Measurements from ENCODE around the gene SPOCK1.
A peak's percentile ranks its signal among the peaks of the same experiment; 100 is the strongest.

The SPOCK1 gene

DNA sequence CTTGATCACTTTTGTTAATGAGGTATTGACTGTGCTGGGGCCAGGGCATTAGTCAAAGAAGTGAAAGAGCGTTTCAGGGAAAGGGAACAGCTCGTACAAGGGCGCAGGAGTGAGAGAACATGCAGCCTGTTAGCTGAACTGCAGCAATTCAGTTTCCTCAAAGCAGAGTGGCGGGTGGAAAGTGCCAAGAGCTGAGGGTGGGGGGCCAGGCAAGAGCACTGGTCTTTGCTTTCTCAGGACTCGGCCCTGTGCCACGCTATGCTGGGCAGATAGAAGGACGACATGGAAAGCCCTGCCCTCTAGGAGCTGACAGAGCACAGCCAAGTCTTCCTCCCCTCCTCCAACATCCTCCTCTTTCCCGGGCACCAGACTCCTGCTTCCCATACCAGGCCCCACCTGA lies 304.8 kb downstream of the SPOCK1 start:
- DNase-seq (ENCODE audit: low read depth) = no peak
- no peak overlapping the region for H3K4me3 ChIP-seq (ENCODE audit: low read depth, low read length)

DNA sequence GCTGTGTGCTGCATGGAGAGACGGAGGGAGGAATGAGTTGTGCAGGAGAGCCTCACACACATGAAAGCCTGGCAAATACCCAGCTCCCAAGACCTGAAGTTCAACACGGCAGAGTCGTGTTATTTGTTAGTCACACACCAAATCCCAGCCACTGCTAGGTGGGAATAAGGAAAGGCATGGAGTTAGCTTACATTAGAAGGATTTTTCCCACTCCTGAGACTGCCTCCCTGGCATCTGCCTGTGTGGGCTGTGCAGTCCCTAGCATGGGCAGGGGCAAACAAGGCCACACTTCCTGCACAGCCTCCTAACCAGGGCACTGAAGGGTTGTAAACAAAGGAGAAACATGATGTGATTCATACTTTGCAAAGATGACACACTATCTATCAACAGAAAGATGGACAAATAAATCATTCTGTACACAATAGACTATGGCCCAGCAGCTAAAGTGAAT lies 306.8 kb downstream of the SPOCK1 start:
- DNase-seq (ENCODE audit: low read depth) = peak; percentile 65
- H3K4me3 ChIP-seq (ENCODE audit: low read depth, low read length) = no peak overlapping the region

- H3K4me3 ChIP-seq (ENCODE audit: low read depth, low read length) = no peak overlapping the region
- DNase-seq (ENCODE audit: low read depth) = no peak
These were observed 307.9 kb downstream of the SPOCK1 start for GRCh38 chr5:137191179-137191578.

DNA sequence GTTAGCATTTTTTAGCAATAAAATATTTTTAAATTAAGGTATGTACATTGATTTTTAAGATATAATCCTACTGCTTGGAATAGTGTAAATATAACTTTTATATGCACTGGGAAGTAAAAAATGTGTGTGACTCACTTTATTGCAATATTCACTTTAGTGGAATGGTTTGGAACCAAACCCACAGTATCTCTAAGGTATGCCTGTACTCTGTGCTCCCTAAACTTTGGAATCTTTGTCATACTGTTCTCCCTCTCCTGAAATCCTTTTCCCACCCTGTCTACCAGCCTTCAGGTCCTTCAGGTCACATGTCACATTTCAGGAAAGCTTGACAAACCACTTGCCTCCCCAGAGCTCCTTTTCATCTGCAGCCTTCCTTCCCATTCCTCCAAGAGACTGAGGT lies 308.7 kb downstream of the SPOCK1 start:
- DNase-seq (ENCODE audit: low read depth) = no peak
- H3K4me3 ChIP-seq (ENCODE audit: low read depth, low read length) = no peak overlapping the region

GRCh38 chr5:137190031-137190430 lies 309.1 kb downstream of the SPOCK1 start:
- no peak for DNase-seq (ENCODE audit: low read depth)
- H3K4me3 ChIP-seq (ENCODE audit: low read depth, low read length) = no peak overlapping the region

- H3K4me3 ChIP-seq (ENCODE audit: low read depth, low read length) = no peak overlapping the region
- DNase-seq (ENCODE audit: low read depth) = no peak
These were observed 310.6 kb downstream of the SPOCK1 start for GRCh38 chr5:137188566-137188965.

DNA sequence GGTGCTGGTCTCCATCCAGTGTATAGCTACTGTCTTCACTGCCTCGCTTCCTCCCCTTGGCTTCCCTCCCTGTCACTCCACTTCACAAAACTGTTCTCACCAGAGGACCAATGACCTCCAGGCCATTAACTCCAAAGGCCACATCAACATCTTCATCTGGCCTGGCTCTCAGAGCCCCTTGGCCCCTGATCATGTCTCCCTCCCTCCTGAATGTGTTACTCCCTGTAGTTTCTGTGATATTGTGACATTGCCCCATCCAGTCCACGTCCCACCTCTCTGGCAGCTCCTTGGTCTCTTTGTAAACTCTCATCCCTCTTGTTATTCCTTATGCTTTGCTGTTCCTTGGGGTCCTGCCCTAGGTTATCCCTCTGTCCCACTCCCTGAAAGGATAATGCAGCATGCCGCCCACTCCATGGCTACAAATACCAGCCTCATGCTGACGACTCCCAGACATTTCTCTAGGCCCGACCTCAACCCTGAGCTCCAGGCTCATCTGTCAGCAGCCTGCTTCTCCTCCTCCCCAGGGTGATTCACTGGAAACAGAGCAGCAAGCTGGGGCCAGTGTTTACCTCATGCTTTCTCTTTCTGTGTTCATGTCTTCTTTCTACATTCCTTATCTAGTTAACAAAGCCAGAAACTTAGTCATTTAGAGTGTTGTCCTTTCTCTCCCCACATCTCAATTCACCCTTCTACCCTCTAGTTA lies 312.2 kb downstream of the SPOCK1 start:
- peak; percentile 83 for DNase-seq (ENCODE audit: low read depth)

GRCh38 chr5:137185193-137185592 lies 313.9 kb downstream of the SPOCK1 start:
- no peak overlapping the region for H3K4me3 ChIP-seq (ENCODE audit: low read depth, low read length)
- DNase-seq (ENCODE audit: low read depth) = no peak

More for the DNA sequence above, 312.2 kb downstream of the SPOCK1 start:
- H3K4me3 ChIP-seq (ENCODE audit: low read depth, low read length) = no peak overlapping the region

DNA sequence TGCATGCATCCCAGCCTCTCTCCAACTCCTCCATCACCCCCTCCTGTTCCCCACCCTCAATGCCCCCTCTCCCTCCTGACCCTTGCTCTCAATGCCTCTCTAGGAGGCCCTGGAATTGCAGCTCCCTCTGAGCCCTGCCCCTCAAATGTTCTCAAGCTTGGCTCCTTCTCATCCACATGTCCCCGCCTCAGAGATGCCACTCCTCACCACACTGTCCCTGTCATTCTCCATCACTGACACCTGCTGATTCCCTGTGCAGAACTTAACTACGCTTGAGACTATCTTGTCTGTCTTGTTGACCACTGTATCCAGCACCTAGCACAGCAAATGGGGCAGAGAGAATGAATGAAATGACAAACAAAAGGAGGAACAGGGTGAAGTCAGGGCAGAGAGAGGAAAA lies 314.4 kb downstream of the SPOCK1 start:
- DNase-seq (ENCODE audit: low read depth) = no peak
- no peak overlapping the region for H3K4me3 ChIP-seq (ENCODE audit: low read depth, low read length)

DNA sequence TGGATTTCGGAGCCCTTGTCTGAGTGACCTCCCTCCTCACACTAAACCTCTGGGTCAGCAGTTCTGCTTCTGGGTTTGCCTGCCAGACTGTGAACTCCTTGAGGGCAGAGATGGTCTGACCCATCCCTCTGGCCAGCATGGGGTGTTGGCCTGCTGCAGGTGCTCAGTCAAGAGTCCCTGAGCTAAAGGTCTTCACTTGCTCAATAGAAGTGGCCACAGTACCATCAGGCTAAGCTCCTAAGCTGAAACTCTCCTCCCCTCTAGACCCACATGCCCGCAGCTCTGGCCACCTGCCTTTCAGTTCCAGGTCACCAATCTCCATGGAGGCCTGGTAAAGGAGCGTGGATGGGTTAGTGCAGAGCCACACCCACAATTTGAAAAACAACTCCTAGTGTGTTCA lies 316.6 kb downstream of the SPOCK1 start:
- no peak overlapping the region for H3K4me3 ChIP-seq (ENCODE audit: low read depth, low read length)
- no peak for DNase-seq (ENCODE audit: low read depth)

DNA sequence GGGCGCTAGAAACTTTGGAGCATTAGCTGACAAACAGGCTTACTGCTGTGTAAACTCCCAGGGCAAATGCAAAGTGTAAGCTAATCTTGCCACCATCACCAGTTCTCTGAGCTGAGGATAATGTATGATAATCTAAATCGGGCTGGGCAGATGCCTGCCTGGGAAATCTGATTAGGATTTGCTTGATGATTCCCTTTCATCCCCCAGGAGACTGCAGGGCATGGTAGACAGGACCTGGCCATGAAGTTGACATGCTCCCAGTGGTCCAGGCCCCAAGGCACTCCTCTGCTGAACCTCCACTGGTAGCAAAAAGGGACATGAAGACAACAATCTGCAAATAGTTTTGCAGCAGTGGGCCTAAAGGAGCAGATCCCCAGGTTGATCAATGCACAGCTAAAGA lies 317.5 kb downstream of the SPOCK1 start:
- no peak for DNase-seq (ENCODE audit: low read depth)
- H3K4me3 ChIP-seq (ENCODE audit: low read depth, low read length) = no peak overlapping the region

DNA sequence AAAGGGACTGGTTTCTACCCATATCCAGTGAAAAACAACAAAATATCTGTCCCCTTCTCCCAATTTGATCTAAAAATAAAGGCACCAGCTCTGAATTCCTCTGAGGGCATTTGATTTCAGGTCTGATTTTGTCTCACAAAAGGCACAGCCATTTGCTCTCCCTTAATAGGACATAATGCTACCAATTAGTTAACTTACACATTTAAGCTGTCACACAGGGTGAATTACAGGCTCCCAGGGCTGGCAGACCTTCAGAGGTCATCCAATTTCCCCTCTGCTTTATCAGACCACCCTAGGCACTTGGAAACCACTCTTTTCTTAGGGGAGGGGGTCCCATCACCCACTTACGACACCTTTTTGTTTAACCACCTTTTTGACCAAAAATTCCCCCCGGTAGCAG lies 319.9 kb downstream of the SPOCK1 start:
- H3K4me3 ChIP-seq (ENCODE audit: low read depth, low read length) = no peak overlapping the region
- DNase-seq (ENCODE audit: low read depth) = no peak

DNA sequence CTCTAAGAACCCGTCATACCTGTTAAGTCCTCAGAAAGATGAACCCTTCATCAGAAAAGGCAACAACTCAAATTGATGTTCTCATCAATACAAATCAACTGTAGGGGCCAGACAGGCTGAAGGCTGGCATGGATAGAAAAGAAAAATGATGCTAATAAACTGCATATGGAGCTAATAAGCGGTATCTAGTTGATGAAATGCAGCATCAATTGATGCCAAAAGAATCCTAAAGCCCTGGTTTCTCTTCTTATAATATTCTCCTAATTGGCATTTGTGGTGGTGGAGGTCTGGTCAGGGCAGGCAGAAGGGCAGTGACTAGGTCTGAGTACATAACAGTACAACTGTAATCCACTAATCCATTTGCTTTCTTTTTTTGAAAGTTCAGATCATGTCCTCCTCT lies 322.5 kb downstream of the SPOCK1 start:
- no peak for DNase-seq (ENCODE audit: low read depth)
- no peak overlapping the region for H3K4me3 ChIP-seq (ENCODE audit: low read depth, low read length)

GRCh38 chr5:137176126-137176525 lies 323.0 kb downstream of the SPOCK1 start:
- no peak for DNase-seq (ENCODE audit: low read depth)
- no peak overlapping the region for H3K4me3 ChIP-seq (ENCODE audit: low read depth, low read length)

DNA sequence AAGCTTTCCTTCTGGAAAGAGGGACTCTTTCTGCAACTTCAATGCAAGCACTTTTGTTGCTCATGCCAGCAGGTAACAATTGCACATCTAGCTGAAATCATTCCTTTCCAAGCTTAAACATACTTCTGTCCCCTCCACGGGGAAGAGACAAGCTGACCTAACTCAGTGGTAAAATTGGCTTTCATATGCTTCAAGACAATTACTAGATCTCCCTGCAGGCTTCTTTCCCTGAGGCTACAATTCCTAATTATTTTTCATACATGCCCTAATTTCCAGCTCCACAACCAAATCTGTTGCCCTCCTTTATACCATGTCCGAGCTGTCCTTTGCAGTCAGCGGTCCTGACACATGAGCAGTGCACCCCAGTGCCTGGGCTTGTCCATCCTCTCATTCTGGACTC lies 324.9 kb downstream of the SPOCK1 start:
- DNase-seq (ENCODE audit: low read depth) = no peak
- no peak overlapping the region for H3K4me3 ChIP-seq (ENCODE audit: low read depth, low read length)

DNA sequence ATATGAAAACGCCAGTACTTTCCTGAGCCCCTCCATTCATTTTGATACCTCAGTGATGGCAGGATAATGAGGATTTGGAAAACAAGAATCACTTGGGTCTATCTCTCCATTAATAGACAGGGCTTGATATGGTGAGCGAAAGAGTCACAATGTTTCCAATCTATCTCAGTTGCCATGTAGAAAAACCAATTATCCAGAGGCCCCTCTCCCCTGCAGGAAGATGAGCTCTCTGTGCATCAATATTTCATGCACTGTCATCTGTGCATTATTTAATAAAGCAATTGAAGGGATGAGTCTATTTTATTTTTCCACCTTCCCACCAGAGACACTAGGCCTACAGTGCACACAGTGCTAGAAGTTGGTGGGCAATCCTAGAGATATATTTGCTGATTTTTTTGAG lies 326.9 kb downstream of the SPOCK1 start:
- DNase-seq (ENCODE audit: low read depth) = no peak
- no peak overlapping the region for H3K4me3 ChIP-seq (ENCODE audit: low read depth, low read length)

DNA sequence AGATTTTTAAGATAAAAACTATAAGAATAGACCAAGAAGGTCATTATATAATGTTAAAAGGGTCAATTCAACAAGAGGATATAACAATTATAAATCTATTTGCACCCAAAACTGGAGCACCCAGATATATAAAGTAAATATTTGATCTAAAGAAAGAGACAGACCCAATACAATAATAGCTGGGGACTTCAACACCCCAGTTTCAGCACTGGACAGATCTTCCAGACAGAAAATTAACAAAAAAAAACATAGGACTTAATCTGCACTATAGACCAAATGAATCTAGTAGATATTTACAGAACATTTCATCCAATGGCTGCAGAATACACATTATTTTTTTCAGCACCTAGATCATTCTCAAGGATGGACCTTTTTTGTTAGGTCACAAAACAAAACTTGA lies 331.9 kb downstream of the SPOCK1 start:
- no peak for DNase-seq (ENCODE audit: low read depth)
- no peak overlapping the region for H3K4me3 ChIP-seq (ENCODE audit: low read depth, low read length)

GRCh38 chr5:137164961-137165360 lies 334.2 kb downstream of the SPOCK1 start:
- DNase-seq (ENCODE audit: low read depth) = no peak
- no peak overlapping the region for H3K4me3 ChIP-seq (ENCODE audit: low read depth, low read length)

- DNase-seq (ENCODE audit: low read depth) = no peak
These were observed 334.6 kb downstream of the SPOCK1 start for GRCh38 chr5:137164536-137164935.

DNA sequence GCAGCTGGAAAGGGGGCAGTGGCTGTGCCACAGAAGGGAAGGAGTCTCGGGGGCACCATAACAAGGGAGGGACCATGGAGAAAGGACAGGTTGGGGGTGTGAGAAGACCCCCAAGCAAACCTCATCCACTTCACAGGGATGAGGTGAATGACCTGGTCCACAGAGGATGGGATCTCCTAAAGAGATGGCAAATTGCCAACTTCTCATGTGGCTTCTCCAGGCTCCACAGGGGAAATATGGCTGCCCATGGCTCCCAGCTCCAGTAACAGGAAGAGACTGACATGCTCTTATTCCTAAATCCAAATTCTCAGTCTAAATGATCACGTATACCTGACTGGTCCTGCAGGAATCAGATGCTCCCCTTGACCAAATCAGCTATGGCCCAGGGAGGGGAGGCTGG lies 340.4 kb downstream of the SPOCK1 start:
- no peak for DNase-seq (ENCODE audit: low read depth)
- H3K4me3 ChIP-seq (ENCODE audit: low read depth, low read length) = no peak overlapping the region

More at GRCh38 chr5:137164536-137164935, 334.6 kb downstream of the SPOCK1 start:
- no peak overlapping the region for H3K4me3 ChIP-seq (ENCODE audit: low read depth, low read length)

- no peak overlapping the region for H3K4me3 ChIP-seq (ENCODE audit: low read depth, low read length)
- DNase-seq (ENCODE audit: low read depth) = no peak
These were observed 342.9 kb downstream of the SPOCK1 start for GRCh38 chr5:137156180-137156579.
